Measurements from ENCODE around the gene SLC16A12.

- peak; percentile 86 for TF ChIP-seq CTCF (conservative IDR thresholded peaks at IDR 0.05)
- no peak for TF ChIP-seq ZFX (IDR thresholded peaks at IDR 0.05)
These were observed 109.0 kb downstream of the SLC16A12 start for GRCh38 chr10:89426230-89426868.

Measured in C4-2B (cell line).